Placental pericyte (primary cell): ENCODE measurements around the gene ZNF41. TPM values are rescaled to one million over a fixed set of nuclear protein-coding genes. Genes with fewer than 3 reads are reported as not detected.

Experiments
- total RNA-seq: library from RNA; depleted of rRNA; stranded (reverse); fragments of >200 nt; gene quantifications from 2 replicates; pipeline ENCODE4 v1.2.3, GENCODE V29; 2012

The ZNF41 gene
- total RNA-seq = 7.0 and 10.0 TPM in 2 replicates

GRCh38 chrX:47482512-47483305 is at the start of gene ZNF41:
ZNF41 (minus strand) TSS chrX:47483222; CDS start chrX:47467481, 15,741 bp downstream.

Other genes starting within 250 kb of the ZNF41 start
- under 0.01 TPM in 1 of 2 replicates, not detected in the other for gene ZNF157, start 112.6 kb downstream of the ZNF41 start, total RNA-seq
- 37.2 and 57.3 TPM in 2 replicates for gene ARAF, start 78.0 kb upstream of the ZNF41 start, total RNA-seq
- 830 and 1,502 TPM in 2 replicates for gene TIMP1, start 99.2 kb upstream of the ZNF41 start, total RNA-seq
- 0.43 and 1.1 TPM in 2 replicates for gene SYN1, start 136.6 kb upstream of the ZNF41 start, total RNA-seq
- 0.22 and 0.57 TPM in 2 replicates for gene CFP, start 146.7 kb upstream of the ZNF41 start, total RNA-seq
- 33.9 and 42.4 TPM in 2 replicates for gene ELK1, start 167.3 kb upstream of the ZNF41 start, total RNA-seq
- 58.6 and 98.5 TPM in 2 replicates for gene UXT, start 176.0 kb upstream of the ZNF41 start, total RNA-seq